ENCODE data around the gene DIS3L2.

Gene DIS3L2

GRCh38 chr2:231961349-231962166, at the start of gene DIS3L2:
Gene DIS3L2 (plus strand): TSS chr2:231961713. CDS start chr2:232014928, 53,215 bp downstream.
- DNase-seq (ENCODE audit: low spot score in 2 of 2), result peak; percentile 55 to 66
- Mint-ChIP-seq H3K27me3 (peaks cover 3% of the 10 kb centered on the region), H3K4me3 (peak within 1 kb of the TSS; percentile 94), H3K4me1 (peaks cover 41% of the 10 kb centered on the region), H3K9me3 (no peaks in the 10 kb centered on the region), H3K36me3 (ENCODE audit: insufficient read depth) (peaks cover 9% of the 10 kb centered on the region), H3K27ac (ENCODE audit: low read depth) (peak within 1 kb of the TSS; percentile 91)
- ATAC-seq (replicated peaks; ENCODE audit: extremely low read depth, poor library complexity, severe bottlenecking), result peak; percentile 95

- Mint-ChIP-seq H3K4me3 (no peak overlapping the region), H3K9me3 (no peaks in the 10 kb centered on the region), H3K36me3 (ENCODE audit: insufficient read depth) (no peaks in the 10 kb centered on the region), H3K27ac (ENCODE audit: low read depth) (no peak overlapping the region), H3K4me1 (no peaks in the 10 kb centered on the region), H3K27me3 (peaks cover 21% of the 10 kb centered on the region)
- DNase-seq (ENCODE audit: low spot score in 2 of 2) (no peak), ATAC-seq (replicated peaks; ENCODE audit: extremely low read depth, poor library complexity, severe bottlenecking) (no peak)
Observed at GRCh38 chr2:231914077-231914690, 47.3 kb upstream of the DIS3L2 start.

GRCh38 chr2:231917280-231918066, 44.0 kb upstream of the DIS3L2 start:
- H3K36me3 Mint-ChIP-seq (ENCODE audit: insufficient read depth), result no peaks in the 10 kb centered on the region
- H3K9me3 Mint-ChIP-seq, result no peaks in the 10 kb centered on the region
- no peak overlapping the region for H3K4me3 Mint-ChIP-seq
- no peaks in the 10 kb centered on the region for H3K4me1 Mint-ChIP-seq
- ATAC-seq (replicated peaks; ENCODE audit: extremely low read depth, poor library complexity, severe bottlenecking) (no peak), DNase-seq (ENCODE audit: low spot score in 2 of 2) (no peak)
- H3K27me3 Mint-ChIP-seq, result peaks cover 41% of the 10 kb centered on the region
- H3K27ac Mint-ChIP-seq (ENCODE audit: low read depth), result no peak overlapping the region

- Mint-ChIP-seq H3K9me3 (no peaks in the 10 kb centered on the region), H3K27ac (ENCODE audit: low read depth) (no peak overlapping the region), H3K36me3 (ENCODE audit: insufficient read depth) (no peaks in the 10 kb centered on the region), H3K27me3 (peaks cover 51% of the 10 kb centered on the region), H3K4me1 (no peaks in the 10 kb centered on the region), H3K4me3 (no peak overlapping the region)
- DNase-seq (ENCODE audit: low spot score in 2 of 2), result no peak
- no peak for ATAC-seq (replicated peaks; ENCODE audit: extremely low read depth, poor library complexity, severe bottlenecking)
Observed at GRCh38 chr2:231918501-231919330, 42.8 kb upstream of the DIS3L2 start.

- DNase-seq (ENCODE audit: low spot score in 2 of 2), result no peak
- Mint-ChIP-seq H3K4me3 (no peak overlapping the region), H3K4me1 (peaks cover 6% of the 10 kb centered on the region), H3K9me3 (no peaks in the 10 kb centered on the region), H3K27ac (ENCODE audit: low read depth) (no peak overlapping the region), H3K27me3 (peaks cover 51% of the 10 kb centered on the region), H3K36me3 (ENCODE audit: insufficient read depth) (no peaks in the 10 kb centered on the region)
- no peak for ATAC-seq (replicated peaks; ENCODE audit: extremely low read depth, poor library complexity, severe bottlenecking)
Observed at GRCh38 chr2:231919341-231920035, 42.0 kb upstream of the DIS3L2 start.

GRCh38 chr2:231920366-231920765, 41.1 kb upstream of the DIS3L2 start:
- H3K4me3 Mint-ChIP-seq, result no peak overlapping the region
- no peaks in the 10 kb centered on the region for H3K9me3 Mint-ChIP-seq
- H3K4me1 Mint-ChIP-seq, result peaks cover 10% of the 10 kb centered on the region
- DNase-seq (ENCODE audit: low spot score in 2 of 2) (no peak), ATAC-seq (replicated peaks; ENCODE audit: extremely low read depth, poor library complexity, severe bottlenecking) (no peak)
- H3K36me3 Mint-ChIP-seq (ENCODE audit: insufficient read depth), result no peaks in the 10 kb centered on the region
- H3K27ac Mint-ChIP-seq (ENCODE audit: low read depth), result no peak overlapping the region
- H3K27me3 Mint-ChIP-seq, result peaks cover 53% of the 10 kb centered on the region

- peaks cover 10% of the 10 kb centered on the region for H3K4me1 Mint-ChIP-seq
- no peak for ATAC-seq (replicated peaks; ENCODE audit: extremely low read depth, poor library complexity, severe bottlenecking)
- no peak overlapping the region for H3K4me3 Mint-ChIP-seq
- peaks cover 53% of the 10 kb centered on the region for H3K27me3 Mint-ChIP-seq
- H3K27ac Mint-ChIP-seq (ENCODE audit: low read depth), result no peak overlapping the region
- no peak for DNase-seq (ENCODE audit: low spot score in 2 of 2)
- H3K36me3 Mint-ChIP-seq (ENCODE audit: insufficient read depth), result no peaks in the 10 kb centered on the region
- no peaks in the 10 kb centered on the region for H3K9me3 Mint-ChIP-seq
Observed at GRCh38 chr2:231920795-231921194, 40.7 kb upstream of the DIS3L2 start.

- H3K36me3 Mint-ChIP-seq (ENCODE audit: insufficient read depth), result no peaks in the 10 kb centered on the region
- no peak for ATAC-seq (replicated peaks; ENCODE audit: extremely low read depth, poor library complexity, severe bottlenecking)
- H3K9me3 Mint-ChIP-seq, result no peaks in the 10 kb centered on the region
- DNase-seq (ENCODE audit: low spot score in 2 of 2), result no peak
- peaks cover 10% of the 10 kb centered on the region for H3K4me1 Mint-ChIP-seq
- H3K4me3 Mint-ChIP-seq, result no peak overlapping the region
- no peak overlapping the region for H3K27ac Mint-ChIP-seq (ENCODE audit: low read depth)
- H3K27me3 Mint-ChIP-seq, result peaks cover 65% of the 10 kb centered on the region
Observed at GRCh38 chr2:231922311-231923009, 39.1 kb upstream of the DIS3L2 start.

- Mint-ChIP-seq H3K36me3 (ENCODE audit: insufficient read depth) (no peaks in the 10 kb centered on the region), H3K4me3 (no peak overlapping the region), H3K27ac (ENCODE audit: low read depth) (no peak overlapping the region), H3K4me1 (peaks cover 10% of the 10 kb centered on the region), H3K27me3 (peaks cover 70% of the 10 kb centered on the region), H3K9me3 (no peaks in the 10 kb centered on the region)
- ATAC-seq (replicated peaks; ENCODE audit: extremely low read depth, poor library complexity, severe bottlenecking), result no peak
- no peak for DNase-seq (ENCODE audit: low spot score in 2 of 2)
Observed at GRCh38 chr2:231923010-231923344, 38.5 kb upstream of the DIS3L2 start.

GRCh38 chr2:231923951-231924888, 37.3 kb upstream of the DIS3L2 start:
- H3K4me3 Mint-ChIP-seq, result peak overlapping the region; percentile 54
- H3K9me3 Mint-ChIP-seq, result no peaks in the 10 kb centered on the region
- H3K27ac Mint-ChIP-seq (ENCODE audit: low read depth), result no peak overlapping the region
- DNase-seq (ENCODE audit: low spot score in 2 of 2) (no peak), ATAC-seq (replicated peaks; ENCODE audit: extremely low read depth, poor library complexity, severe bottlenecking) (no peak)
- H3K36me3 Mint-ChIP-seq (ENCODE audit: insufficient read depth), result no peaks in the 10 kb centered on the region
- peaks cover 76% of the 10 kb centered on the region for H3K27me3 Mint-ChIP-seq
- peaks cover 10% of the 10 kb centered on the region for H3K4me1 Mint-ChIP-seq
